ELR (cell line): ENCODE measurements around the gene AGFG2.
"Not testable (repeated sequence)": the region's sequence is repeated elsewhere in the genome, so short reads cannot be mapped to it uniquely, and the experiment has no call there.

Experiments
- DNase-seq: peaks from one replicate; pipeline ENCODE4 v3.0.0-alpha.2; 2015; ENCODE audit warnings: low read depth

AGFG2 gene

GRCh38 chr7:100538654-100539435 is at the start of gene AGFG2:
Gene AGFG2, plus strand, starts transcription at chr7:100539203. Its CDS starts 144 bp downstream, at chr7:100539347.
- peak; percentile 99 for DNase-seq

GRCh38 chr7:100489824-100490223 is 49.2 kb upstream of the AGFG2 start:
- DNase-seq: peak; percentile 80

GRCh38 chr7:100490483-100491191 is 48.4 kb upstream of the AGFG2 start:
- no peak for DNase-seq

- DNase-seq: no peak
Measured at GRCh38 chr7:100491192-100491578, 47.8 kb upstream of the AGFG2 start.

GRCh38 chr7:100492738-100493475 is 46.1 kb upstream of the AGFG2 start:
- no peak for DNase-seq

- DNase-seq: no peak
Measured at GRCh38 chr7:100493476-100494264, 45.3 kb upstream of the AGFG2 start.

GRCh38 chr7:100496509-100496908 is 42.5 kb upstream of the AGFG2 start:
- no peak for DNase-seq

GRCh38 chr7:100500743-100501142 is 38.3 kb upstream of the AGFG2 start:
- DNase-seq: not testable (repeated sequence)

- not testable (repeated sequence) for DNase-seq
Measured at GRCh38 chr7:100504031-100504430, 35.0 kb upstream of the AGFG2 start.

- DNase-seq: no peak
Measured at GRCh38 chr7:100504887-100505611, 34.0 kb upstream of the AGFG2 start.

- DNase-seq: no peak
Measured at GRCh38 chr7:100506356-100506923, 32.6 kb upstream of the AGFG2 start.

- peak; percentile 45 for DNase-seq
Measured at GRCh38 chr7:100509231-100509630, 29.8 kb upstream of the AGFG2 start.

- no peak for DNase-seq
Measured at GRCh38 chr7:100510437-100511239, 28.4 kb upstream of the AGFG2 start.

GRCh38 chr7:100513212-100513810 is 25.7 kb upstream of the AGFG2 start:
- DNase-seq: no peak

GRCh38 chr7:100515072-100515532 is 23.9 kb upstream of the AGFG2 start:
- peak; percentile 75 for DNase-seq

- peak; percentile 66 for DNase-seq
Measured at GRCh38 chr7:100516135-100516812, 22.7 kb upstream of the AGFG2 start.

GRCh38 chr7:100517305-100517704 is 21.7 kb upstream of the AGFG2 start:
- no peak for DNase-seq

- DNase-seq: no peak
Measured at GRCh38 chr7:100519580-100519979, 19.4 kb upstream of the AGFG2 start.

GRCh38 chr7:100520138-100520537 is 18.9 kb upstream of the AGFG2 start:
- DNase-seq: no peak
